Measurements from ENCODE around the gene IDH1. TPM values are rescaled to one million over a fixed set of nuclear protein-coding genes. Genes with fewer than 3 reads are reported as not detected.

Gene IDH1
- total RNA-seq, 4 donors from 2014 or later: 21.3 to 65.1 (median 31.7) TPM

DNA sequence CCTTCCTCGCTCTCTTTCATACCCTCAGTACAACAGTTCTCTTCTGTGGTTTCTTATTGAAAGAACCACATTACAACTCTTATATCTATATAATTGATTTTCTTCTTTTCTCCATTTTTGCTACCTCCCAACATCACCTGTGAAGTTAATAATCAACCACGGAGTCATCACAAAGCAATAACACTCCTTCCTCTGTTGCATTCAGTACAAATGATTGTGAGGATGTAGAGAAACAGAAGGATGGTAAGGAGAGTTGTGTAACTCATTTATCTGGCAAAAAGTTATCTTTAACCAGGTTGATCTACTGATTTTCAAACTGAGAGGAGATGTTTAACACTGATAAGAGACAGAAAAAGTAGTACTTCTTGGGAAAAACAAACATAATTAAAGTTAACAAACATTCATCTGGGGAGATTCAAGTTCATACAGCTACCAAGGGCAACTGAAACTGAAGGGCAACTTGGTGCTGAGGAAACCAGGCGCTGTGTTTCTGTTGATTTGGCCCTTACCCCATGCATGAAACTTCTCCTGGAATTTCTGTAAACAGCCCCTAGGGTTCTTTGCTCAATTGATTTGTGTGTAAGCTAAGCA, 14.2 kb downstream of the IDH1 start:
- no peak for ATAC-seq
- peaks cover 4 to 98% of the 10 kb centered on the region in 2 donors for H3K36me3 ChIP-seq

GRCh38 chr2:208239770-208240493, 14.9 kb downstream of the IDH1 start:
- Histone ChIP-seq H3K9me3 (no peaks in the 10 kb centered on the region), H3K4me3 (no peak overlapping the region), H3K4me1 (no peaks in the 10 kb centered on the region), H3K27ac (no peak overlapping the region), H3K27me3 (no peaks in the 10 kb centered on the region), H3K36me3 (peaks cover 4 to 99% of the 10 kb centered on the region in 2 donors)
- no peak for ATAC-seq
- 83 to 100% methylated on average over 2 to 3 of the region's 9 CpGs for WGBS, 2 donors (ENCODE audit: low coverage in 1 of 2)
- TF ChIP-seq POLR2A (IDR thresholded peaks at IDR 0.05): no peak

More for the DNA sequence above, 14.2 kb downstream of the IDH1 start:
- Histone ChIP-seq H3K9me3 (no peaks in the 10 kb centered on the region), H3K4me1 (no peaks in the 10 kb centered on the region), H3K4me3 (no peak overlapping the region), H3K27me3 (no peaks in the 10 kb centered on the region), H3K27ac (no peak overlapping the region)
- 83 to 91% methylated on average over 3 of the region's 3 CpGs for WGBS, 2 donors (ENCODE audit: low coverage in 1 of 2)
- TF ChIP-seq EP300 (IDR thresholded peaks at IDR 0.05): no peak
- no peak for TF ChIP-seq POLR2AphosphoS5 (IDR thresholded peaks at IDR 0.05)
- TF ChIP-seq, protein P1, sequence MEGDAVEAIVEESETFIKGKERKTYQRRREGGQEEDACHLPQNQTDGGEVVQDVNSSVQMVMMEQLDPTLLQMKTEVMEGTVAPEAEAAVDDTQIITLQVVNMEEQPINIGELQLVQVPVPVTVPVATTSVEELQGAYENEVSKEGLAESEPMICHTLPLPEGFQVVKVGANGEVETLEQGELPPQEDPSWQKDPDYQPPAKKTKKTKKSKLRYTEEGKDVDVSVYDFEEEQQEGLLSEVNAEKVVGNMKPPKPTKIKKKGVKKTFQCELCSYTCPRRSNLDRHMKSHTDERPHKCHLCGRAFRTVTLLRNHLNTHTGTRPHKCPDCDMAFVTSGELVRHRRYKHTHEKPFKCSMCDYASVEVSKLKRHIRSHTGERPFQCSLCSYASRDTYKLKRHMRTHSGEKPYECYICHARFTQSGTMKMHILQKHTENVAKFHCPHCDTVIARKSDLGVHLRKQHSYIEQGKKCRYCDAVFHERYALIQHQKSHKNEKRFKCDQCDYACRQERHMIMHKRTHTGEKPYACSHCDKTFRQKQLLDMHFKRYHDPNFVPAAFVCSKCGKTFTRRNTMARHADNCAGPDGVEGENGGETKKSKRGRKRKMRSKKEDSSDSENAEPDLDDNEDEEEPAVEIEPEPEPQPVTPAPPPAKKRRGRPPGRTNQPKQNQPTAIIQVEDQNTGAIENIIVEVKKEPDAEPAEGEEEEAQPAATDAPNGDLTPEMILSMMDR (IDR thresholded peaks at IDR 0.05): no peak
- no peak for TF ChIP-seq POLR2A (IDR thresholded peaks at IDR 0.05)

GRCh38 chr2:208235860-208236259, 19.0 kb downstream of the IDH1 start:
- Histone ChIP-seq H3K27ac (no peak overlapping the region), H3K9me3 (no peaks in the 10 kb centered on the region), H3K36me3 (peaks cover 4 to 58% of the 10 kb centered on the region in 2 donors), H3K4me3 (no peak overlapping the region), H3K4me1 (no peaks in the 10 kb centered on the region), H3K27me3 (no peaks in the 10 kb centered on the region)
- WGBS, 2 donors (ENCODE audit: low coverage in 1 of 2): 79 to 100% methylated on average over 1 to 2 of the region's 2 CpGs
- no peak for ATAC-seq
- TF ChIP-seq POLR2AphosphoS5 (IDR thresholded peaks at IDR 0.05): no peak
- no peak for TF ChIP-seq EP300 (IDR thresholded peaks at IDR 0.05)
- no peak for TF ChIP-seq POLR2A (IDR thresholded peaks at IDR 0.05)
- TF ChIP-seq, protein P1 (IDR thresholded peaks at IDR 0.05): no peak

DNA sequence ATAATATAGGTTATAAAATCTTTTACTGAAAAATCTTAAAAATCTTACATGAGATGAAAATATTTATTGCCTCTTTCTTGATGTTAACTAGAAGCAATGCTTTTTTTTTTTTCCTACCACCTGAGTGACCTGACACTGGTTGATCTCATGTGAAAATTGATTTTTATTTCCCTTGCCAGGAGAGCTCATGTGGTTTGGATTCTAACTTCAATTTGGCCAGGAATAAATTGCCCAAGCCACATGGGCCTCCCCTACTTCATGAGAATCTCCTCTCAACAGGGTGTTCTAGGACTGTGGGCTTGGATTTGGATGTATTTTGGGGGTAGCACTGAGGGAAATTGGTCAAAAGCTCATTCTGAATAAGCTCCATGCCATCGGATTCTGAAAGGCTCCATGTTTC, 20.1 kb downstream of the IDH1 start:
- TF ChIP-seq POLR2AphosphoS5 (IDR thresholded peaks at IDR 0.05) (no peak), EP300 (IDR thresholded peaks at IDR 0.05) (no peak), POLR2A (IDR thresholded peaks at IDR 0.05) (no peak)
- TF ChIP-seq, protein P1 (IDR thresholded peaks at IDR 0.05): no peak
- Histone ChIP-seq H3K4me1 (no peaks in the 10 kb centered on the region), H3K27ac (no peak overlapping the region), H3K27me3 (no peaks in the 10 kb centered on the region), H3K9me3 (no peaks in the 10 kb centered on the region), H3K4me3 (no peak overlapping the region), H3K36me3 (peaks cover 4 to 47% of the 10 kb centered on the region in 2 donors)
- no peak for ATAC-seq
- 83% methylated on average over 1 of the region's 1 CpG; no CpG with 5 or more reads in 1 of the 2 donors for WGBS, 2 donors (ENCODE audit: low coverage in 1 of 2)

- 73 to 80% methylated on average over 1 of the region's 1 CpG for WGBS, 2 donors (ENCODE audit: low coverage in 1 of 2)
- H3K9me3 ChIP-seq: no peaks in the 10 kb centered on the region
- H3K36me3 ChIP-seq: no peaks in the 10 kb centered on the region
- no peaks in the 10 kb centered on the region for H3K4me1 ChIP-seq
- TF ChIP-seq EP300 (IDR thresholded peaks at IDR 0.05): no peak
- TF ChIP-seq, protein P1 (IDR thresholded peaks at IDR 0.05): no peak
- no peak for TF ChIP-seq POLR2AphosphoS5 (IDR thresholded peaks at IDR 0.05)
- TF ChIP-seq POLR2A (IDR thresholded peaks at IDR 0.05): no peak
- H3K27ac ChIP-seq: no peak overlapping the region
- no peaks in the 10 kb centered on the region for H3K27me3 ChIP-seq
- ATAC-seq: no peak
- H3K4me3 ChIP-seq: no peak overlapping the region
Measured at GRCh38 chr2:208228476-208228875, 26.4 kb downstream of the IDH1 start.

Measured in gastroesophageal sphincter (tissue), 4 donors.